HG03103 (cell line): ENCODE measurements around the gene CAMTA1.

Source experiments
- ATAC-seq: cut with Tn5 transposase; IDR thresholded peaks from one replicate; pipeline ENCODE4 v1.9.1; 2021; ENCODE audit warnings: low read depth; ENCODE audit not compliant: unreplicated experiment

CAMTA1 gene

DNA sequence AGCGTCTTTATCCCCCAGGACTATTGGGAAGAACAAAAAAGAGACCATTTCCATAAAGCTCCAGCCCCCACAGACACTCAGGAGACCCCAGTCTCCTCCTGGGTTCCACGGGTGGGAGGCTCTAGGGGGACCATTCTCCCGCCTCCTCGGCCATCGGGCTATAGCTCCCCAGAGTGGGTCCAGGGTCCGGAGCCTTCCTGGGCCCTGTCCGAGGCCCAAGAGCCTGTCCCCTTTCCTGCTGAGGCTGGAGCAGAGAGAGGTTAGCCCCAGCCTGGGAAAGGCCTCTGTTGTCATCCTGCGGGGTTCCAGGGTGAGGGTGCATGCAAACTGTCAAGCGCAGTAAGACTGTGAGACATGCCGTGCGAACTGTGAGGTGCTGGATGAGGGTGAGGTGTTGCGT lies 166.3 kb downstream of the CAMTA1 start:
- no peak for ATAC-seq

DNA sequence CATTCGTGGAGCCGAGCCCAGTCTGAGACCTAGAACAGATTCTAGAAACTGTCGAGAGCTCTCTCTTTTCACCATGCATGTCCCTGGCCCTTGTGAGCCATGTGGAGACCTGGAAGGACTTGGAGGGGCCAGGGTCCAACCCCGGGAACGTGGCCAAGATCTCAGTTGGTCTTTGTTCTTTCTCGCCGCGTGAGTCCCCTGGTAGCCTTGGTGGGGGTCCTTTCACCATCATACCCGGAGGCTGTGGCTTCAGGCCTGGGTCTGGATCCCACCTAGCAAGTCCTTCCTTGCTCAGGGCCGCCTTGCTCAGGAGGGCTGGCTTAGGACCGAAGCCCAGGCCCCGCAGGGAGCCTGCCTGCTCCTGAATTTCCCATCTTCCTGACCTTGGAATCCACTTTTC lies 168.0 kb downstream of the CAMTA1 start:
- ATAC-seq: no peak

DNA sequence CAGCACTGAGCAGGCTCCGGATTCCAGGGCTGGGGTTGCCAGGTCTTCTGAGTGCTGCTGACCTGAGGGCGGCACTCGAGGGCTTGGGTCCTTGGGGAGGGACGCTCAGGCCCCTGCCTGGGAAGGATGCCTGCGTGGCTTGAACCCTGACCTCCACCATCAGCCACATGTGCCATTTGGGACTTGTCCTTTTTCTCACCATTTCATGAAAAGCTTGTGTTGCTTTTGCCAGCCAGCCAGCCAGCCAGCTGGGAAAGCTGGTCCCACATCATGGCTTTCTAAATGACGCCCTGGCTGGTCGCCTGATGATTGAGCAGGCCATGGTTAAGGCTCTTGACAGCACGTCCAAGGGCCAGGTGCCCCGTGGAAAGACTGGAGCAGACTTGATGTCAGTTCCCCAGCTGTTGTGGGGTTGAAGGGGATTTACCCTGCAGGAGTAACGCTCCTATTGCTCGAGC lies 168.7 kb downstream of the CAMTA1 start:
- ATAC-seq: no peak

DNA sequence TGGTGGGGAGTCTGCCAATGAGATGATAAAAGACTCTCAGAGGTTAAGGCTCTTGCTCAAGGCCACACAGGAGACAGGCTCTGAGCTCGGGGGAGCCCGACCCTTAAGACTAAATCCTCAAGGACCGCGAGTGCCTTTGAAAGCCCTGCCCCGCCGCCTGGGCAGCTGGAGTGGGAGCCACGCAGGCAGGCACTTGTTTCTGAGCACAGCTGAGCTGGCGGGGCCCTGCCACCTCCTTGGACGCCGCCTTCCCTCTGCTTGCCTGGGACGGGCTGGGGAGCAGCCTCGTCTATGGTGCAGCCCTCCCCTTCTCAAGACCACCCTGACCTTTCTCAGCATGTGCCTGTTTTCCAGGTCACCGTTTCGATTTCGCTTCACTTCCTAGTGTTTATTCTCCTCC lies 169.3 kb downstream of the CAMTA1 start:
- no peak for ATAC-seq

DNA sequence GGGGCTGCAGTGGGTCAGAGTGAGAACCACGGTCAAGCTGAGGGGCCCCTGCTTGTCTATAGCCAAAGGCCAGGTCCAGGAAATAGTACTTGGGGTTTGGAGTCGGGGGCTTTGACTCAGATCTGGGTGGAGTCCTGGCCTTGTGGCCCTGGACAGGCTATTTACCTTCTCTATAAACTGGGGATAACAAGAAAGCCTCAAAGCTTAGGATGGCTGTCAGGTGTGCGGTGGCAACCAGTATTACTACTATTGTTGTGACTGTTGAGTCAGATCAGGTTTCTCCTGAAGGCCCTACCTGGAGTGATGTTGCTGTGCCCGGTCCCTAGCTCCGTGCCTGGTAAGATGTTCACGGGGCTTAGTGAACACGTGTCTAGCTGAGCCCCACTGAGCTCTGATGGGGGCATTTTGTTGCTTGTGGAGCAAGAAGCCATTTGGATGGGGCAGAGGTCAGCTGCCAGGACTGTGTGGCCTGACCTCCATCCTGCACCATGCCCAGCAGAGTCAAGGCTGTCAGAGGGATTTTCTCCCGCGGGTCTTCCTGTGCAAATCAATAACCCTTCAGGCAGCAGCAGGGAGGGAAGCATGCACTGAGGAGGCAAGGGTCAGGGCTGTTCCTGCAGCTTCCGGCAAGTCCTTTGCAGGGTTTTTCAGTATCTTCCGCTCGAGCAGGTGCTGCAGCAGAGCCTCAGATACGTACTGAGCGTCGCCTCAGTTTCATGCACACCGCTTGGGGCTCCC lies 170.3 kb downstream of the CAMTA1 start:
- no peak for ATAC-seq

DNA sequence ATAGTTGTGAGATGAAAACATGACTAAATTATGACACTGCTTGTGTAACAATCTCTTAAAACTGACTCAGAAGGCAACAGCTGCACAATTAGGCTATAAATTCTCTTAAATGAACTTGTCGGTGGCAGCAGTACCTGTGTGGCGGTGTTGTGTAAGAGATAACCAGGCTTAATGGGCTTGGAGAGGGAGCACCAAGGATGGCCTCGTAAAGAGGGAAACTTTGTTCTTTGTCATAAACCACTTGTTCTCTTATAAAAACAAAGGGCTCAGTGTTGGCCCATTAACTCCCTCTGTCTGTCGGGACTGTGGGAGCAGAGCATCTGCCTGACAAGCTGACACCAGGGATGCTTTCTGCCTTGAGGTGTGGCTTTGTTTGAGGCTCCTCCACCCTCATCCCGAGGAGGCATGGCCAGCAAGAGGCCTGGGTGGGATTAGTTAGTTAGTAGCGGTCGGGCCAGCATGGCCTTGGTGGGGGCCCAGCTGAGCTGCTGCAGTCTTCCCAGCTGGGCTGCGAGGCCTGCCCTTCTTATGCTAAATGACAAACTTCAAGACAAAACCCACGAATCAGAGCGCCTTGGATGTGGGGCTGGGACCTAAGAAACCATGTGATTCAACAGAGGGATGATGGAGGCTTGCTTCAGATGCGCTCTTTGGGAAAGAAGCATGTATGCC lies 171.4 kb downstream of the CAMTA1 start:
- no peak for ATAC-seq

DNA sequence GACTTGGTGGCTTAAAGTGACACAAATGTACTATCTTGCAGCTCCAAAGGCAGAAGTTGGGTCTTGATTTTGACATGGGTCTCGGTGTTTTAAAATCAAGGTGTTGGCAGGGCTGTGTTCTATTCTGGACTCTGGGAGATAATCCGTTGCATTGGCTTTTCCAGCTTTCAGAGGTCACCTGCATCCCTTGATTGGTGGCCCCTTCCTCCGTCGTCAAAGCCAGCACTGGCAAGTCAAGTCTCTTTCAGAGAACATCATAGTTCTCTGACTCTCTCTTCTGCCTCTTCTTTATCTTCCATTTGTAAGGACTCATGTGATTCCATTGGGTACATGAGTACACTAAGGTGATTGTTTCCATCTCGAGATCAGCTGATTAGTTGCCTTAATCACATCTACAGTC lies 172.1 kb downstream of the CAMTA1 start:
- ATAC-seq: no peak

DNA sequence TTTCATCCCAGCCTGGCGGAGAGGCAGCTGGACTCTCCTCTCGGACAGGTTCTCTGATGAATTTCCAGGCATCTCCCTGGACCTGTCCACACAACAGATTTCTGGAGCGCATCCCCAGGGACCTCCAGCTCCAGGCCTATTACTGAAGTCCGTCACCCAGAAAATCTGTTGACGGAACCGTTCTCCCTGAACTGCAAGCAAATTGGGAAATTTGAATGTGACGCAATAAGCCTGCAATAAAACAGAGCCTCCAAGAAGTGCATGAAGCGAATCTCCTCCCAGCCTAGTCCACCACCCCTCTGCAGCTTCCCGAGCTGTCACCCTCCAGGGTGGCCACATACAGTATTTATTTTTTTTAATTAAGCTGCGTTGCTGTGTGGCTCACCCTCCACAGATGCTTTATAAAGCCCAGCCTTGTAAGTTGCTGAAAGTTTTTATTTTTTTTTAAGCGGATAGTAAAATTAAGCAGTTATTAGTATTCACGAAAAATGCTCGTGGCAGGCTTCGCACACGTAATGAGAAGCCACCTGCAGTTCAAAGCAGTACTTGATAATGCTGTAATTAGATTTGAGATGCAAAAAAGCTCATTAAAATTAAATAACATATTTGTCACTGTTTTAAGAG lies 173.3 kb downstream of the CAMTA1 start:
- no peak for ATAC-seq

DNA sequence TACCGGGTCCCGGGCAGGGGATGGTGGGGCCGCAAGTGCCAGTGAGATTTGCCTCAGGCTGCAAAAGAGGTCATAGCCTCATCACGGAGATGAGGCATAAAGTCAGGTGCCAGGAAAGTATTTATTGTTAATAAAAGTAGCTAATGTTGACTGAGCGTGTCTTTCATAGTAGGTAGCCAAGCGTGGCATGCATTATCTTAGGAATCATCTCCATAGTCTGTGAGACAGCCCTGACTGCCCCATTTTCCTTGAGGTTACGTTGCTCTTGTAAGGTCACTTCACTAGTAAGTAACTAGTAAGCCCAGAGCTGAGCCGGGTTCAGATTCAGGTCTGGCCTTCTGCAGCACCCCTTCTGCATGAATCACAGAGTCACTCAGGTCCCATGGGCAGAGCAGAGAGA lies 174.2 kb downstream of the CAMTA1 start:
- ATAC-seq: no peak

DNA sequence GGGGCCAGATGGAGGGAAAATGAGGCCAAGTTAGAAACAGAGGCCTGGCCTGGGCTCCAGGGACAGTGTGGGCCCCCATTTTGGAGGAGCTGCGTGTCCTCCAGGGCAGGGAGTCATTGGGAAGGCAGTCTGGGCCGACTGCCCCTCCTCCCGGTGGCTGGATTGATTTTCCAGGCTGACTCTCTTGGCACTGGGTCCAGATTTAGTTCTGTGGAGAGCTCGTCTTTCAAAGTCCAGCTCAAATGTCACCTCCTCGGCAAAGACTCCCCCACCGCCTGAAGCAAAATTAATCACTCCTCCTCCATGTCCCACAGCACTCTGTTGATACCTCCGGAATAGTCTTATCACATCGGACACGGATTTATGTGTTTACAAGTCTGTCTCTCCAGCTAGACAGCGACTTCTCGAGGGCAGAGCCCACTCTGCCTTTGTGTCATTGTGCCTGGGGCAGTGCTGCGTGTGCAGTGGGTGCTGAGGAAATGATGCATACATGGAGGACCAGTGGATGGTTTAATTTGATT lies 175.1 kb downstream of the CAMTA1 start:
- no peak for ATAC-seq

DNA sequence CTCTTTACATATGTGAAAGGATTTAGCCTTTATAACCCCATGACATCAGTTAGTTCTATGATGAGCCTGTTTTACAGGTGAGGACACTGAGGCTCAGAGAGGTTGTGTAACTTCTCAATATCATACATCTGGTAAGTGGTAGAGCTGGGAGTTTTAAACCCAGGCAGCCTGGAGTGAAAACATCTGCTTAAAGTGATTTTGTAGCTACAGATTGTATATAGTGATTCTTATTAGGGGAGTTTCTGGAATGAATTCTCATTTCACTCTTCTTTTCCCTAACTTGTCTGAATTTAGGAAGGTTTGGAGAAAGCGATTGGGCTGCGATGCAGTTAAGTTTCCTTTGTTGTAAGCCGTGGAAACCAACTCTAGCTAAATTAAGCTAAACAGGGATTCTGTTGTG lies 175.6 kb downstream of the CAMTA1 start:
- ATAC-seq: no peak

DNA sequence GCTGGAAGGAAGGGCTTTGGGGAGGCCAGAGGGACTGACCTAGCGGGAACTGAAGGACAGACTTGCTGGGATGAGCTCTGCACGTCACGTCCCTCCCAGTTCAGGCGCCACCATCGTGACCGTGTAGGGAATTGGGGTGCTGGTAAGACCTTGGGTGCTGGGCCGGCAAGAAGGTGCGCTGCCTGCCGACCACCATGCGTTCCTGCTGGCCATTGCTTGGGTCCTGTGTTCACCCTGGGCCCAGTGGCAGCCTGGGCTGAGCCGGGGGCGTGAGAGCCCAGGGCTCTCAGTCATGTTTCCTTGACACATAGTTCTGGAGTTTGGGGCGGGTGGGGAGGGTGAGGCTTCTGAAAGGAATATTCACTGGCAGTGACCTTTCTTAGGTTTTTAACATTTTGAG lies 176.0 kb downstream of the CAMTA1 start:
- no peak for ATAC-seq

DNA sequence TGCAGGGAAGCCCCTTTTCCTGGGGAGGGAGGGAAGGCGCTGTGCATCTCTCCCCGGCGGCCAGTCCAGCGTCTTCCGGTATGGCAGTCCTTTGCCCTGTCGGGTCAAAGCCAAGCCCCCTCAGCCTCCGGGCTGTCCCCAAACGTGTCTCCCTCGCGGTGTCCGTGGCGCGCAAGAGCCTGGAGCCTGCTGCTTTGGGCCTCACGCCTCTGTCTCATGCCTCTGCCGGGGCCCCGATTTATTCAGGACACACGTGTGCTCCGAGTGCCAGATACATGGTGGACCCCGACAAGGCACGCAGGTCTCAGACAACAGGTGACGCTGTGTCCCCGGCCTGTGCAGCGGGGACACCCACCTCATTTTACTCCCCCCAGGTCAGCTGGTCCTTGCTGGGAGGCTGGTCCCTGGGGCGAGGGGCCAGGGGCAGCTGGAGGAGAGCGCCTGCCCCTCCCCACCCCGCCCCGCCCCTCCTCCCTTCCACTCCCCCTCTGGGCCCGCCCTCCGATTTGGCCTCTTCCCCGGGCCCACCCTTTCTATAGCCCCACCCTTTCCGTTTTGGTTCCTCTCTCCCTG lies 176.7 kb downstream of the CAMTA1 start:
- ATAC-seq: peak; percentile 14

DNA sequence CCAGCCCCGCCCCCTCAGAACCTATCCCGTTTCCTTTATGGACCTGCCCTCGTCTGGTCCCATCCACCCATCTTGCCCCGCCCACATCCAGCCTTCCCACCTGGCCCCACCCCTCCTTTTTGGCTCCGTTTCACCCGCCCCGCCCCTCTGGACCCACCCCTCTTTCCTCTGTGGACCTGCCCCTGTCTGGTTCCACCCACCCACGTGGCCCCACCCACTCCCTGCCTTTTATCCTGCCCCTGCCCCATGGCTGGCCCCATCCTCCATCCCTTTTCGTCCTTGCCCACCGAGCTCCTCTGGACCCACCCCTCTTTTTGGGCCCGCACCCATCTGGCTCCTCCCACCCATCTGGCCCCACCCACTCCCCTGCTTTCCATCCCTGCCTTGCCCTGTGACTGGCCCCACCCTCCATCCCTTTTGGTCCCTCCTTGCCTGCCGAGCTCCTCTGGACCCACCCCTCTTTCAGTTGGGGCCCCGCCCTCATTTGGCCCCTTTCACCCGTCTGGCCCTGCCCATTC lies 177.3 kb downstream of the CAMTA1 start:
- peak; percentile 39 for ATAC-seq

DNA sequence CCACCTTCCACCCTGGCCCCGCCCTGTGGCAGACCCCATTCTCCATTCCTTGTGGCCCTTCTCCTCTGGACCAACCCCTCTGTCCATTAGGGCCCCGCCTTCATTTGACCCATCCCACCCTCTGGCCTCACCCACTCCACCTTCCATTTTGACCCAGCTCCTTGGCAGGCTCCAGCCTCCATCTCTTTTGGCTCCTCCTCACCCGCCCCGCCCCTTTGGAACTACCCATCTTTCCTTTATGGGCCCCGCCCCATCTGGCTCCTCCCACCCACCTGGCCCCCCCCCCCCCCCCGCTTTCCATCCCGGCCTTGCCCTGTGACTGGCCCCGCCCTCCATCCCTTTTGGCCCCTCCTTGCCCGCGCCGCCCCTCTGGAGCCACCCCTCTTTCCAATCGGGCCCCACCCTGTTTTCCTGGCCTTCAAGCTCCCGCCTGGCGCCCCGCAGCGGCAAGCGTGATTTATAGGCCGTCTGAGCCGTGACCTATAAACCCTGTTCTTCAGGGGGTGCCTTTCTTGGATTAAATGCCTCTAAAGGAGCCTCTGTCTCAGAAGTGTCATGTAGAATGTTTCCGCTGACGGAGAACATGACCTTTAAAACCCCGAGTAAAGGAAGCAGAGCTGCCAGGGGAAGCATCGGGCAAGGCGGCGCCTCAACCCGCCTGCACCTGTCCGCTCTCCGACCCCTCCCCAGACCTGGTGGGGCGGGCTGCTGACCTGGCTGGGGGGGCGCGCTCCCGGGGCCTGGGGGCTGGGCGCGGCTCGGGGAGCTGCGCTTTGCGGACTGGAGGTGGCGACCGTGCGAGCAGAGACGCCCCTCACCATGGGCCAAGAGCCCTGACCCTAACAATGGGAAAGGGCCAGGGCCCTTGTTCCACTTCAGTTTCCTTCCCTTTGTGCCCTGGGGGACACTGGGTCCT lies 178.0 kb downstream of the CAMTA1 start:
- ATAC-seq: no peak

DNA sequence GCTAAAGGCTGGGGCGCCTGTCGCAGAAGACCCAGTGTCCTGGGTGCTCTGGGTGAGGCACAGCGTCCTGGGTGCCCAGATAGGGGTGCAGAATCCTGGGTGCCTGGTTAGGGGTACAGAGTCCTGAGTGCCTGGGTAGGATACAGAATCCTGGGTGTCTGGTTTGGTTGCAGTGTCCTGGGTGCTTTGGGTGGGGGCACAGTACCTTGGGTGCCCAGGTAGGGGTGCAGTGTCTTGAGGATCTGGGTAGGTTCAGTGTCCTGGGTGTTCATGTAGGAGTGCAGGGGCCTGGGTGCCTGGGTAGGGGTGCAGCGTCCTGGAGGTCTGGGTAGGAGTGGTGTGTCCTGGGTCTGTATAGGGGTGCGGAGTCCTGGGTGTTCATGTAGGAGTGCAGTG lies 178.7 kb downstream of the CAMTA1 start:
- ATAC-seq: no peak

DNA sequence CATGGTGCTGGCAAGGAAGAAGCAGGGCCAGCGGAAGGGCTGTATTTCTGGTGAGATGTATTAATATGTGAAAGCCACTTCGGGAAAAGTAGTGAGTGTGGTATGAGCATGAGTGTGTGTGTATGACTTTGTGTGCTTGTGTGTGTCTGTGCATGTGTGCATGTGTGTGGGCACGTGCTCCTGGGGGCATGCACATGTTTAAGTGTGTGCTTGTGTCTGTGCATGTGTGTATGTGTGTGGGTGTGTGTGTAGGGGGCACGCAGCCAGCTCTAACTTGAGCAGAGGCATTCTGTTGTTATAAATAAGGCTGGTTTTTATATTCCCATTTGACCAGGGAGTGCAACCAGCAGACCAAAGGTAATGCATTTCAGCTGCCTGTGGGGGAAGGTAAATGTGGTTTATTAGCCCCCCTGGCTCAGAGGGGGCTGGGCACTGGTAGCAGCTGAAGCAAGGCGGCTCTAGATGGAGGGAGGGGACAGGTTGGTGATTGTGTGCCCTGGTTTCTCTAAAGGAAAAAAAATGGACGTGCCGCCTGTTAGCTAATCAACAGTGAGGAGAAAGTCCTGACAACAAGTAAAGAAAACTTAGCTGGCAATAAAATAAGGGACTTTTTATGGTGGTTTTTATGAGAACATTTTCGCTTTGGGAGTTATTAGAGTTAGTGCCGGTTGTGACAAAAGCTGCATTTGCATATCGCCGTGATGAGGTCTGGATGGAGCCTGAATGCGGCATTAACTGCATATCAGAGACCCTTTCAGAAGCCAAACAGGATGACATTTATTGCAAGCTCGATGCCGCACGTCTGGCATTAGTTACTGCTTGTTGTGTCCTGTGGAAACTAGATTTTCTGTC lies 180.1 kb downstream of the CAMTA1 start:
- ATAC-seq: no peak

DNA sequence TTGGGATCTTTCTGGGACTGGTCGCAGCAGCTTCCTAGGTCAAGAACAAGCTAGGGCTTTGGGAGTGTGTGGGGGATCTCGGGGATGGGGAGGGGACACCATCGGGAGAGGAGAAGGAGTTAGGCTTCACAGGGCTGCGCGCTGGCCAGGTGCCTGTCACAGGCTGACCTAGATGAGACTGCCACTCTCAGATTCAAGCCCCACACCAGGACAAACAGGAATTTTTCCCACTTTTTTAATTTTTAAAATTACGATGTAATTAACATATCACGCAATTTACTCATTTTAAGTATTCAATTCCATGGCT lies 180.6 kb downstream of the CAMTA1 start:
- ATAC-seq: no peak

DNA sequence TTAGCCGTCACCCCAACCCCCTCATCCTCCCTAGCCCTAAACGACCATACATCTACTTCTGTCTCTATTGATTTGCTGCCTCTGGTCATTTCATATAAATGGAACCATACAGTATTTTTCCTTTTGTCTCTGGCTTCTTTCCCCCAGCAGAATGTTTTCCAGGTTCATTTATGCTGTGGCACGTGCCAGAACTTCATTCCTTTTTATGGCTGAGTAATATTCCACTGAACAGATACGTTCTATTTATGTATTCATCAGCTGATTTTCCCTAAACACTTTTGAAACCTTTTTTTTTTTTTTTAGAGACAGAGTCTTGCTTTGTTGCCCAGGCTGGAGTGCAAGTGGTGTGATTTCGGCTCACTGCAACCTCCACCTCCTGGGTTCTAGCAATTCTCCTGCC lies 181.1 kb downstream of the CAMTA1 start:
- no peak for ATAC-seq
